Measurements from ENCODE around the gene EXT2. TPM values are rescaled to one million over a fixed set of nuclear protein-coding genes. Genes with fewer than 3 reads are reported as not detected.

Gene EXT2
- total RNA-seq, 1 experiment from 2014 or later = 120 TPM

DNA sequence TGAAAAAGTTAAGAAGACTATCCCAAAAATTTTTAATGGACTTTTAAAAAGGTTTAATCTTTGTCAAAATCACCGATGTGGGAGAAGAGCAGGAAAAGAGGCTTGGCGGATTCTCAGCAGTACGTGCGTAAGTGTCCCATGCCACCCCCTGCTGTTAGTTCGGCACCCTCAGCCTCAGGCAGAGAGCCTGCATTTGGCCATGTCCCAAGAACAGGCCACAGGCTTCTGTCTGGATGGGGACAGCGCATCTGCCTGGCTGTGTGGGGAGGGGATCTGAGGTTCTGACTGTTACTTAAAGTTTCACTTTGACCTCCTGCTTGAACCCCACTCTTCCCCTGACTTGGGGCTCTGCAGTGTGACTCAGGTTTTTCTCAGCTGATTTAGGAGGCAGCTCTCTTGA lies 35.3 kb downstream of the EXT2 start:
- no peak for DNase-seq (ENCODE audit: low read depth)

DNA sequence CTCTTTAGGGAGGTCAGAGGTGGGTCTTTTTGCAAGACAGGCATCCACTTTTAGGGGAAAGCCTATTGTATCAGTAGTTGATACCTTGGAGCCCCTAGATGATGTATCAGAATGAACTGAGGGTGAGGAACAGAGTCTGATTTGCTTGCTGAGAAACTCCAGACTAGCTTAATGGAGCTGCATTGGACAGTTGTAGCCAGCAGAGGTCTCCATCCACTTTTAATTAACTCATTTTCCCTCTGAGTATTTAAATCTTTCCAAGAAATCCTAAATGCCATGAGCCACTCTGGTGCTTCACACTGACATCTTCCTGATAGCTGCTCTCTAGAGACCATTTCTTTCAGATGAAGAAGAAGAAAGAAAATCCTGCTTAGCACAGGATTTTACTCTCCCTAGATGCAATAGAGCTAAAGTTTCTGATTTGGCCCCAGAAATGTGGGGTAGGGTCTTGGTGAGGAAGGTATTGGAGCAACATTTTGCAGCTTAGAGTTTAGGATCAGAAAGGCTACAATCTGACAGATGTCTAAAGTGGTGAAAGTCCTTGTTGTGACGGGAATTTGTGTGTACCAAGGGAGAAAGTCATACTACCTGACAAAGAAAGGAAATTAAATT lies 38.0 kb downstream of the EXT2 start:
- peak; percentile 26 for DNase-seq (ENCODE audit: low read depth)

- no peak for DNase-seq (ENCODE audit: low read depth)
Observed at GRCh38 chr11:44134625-44135024, 39.1 kb downstream of the EXT2 start.

DNA sequence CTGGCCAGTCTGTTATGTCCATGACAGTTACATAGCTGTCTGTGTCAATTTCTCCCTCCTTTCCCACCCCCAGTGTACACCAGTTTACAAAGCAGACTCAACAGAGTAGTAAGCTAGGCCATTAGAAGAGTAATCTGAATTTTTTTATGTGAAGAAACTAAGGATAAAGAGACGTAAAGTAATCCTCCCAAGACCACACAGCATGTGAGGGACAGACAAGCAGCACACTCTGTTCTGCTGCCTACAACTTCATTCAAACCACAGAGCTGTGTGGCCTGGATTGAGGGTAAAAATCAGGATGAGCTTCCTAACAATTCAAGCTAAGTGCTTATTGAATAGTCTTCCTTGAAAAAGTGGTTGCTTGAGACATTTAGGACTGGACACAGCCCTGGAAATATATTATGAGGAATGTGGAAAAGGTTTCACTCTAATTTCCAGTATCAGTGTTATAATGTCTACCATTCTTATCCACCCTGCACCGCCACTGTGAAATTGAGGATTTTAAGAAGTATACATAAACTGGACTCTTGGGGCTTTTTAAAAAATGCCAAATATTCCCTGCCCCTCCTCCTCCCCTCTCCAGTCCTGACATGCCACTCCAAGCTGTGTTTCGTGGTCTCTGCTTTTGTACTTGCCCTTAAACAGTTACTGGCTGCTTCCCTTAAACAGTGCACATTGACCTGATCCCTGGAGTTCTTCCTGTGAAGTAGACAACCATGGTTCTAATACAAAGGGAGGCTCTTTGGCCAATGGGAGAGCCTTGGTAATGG lies 40.9 kb downstream of the EXT2 start:
- no peak for DNase-seq (ENCODE audit: low read depth)

DNA sequence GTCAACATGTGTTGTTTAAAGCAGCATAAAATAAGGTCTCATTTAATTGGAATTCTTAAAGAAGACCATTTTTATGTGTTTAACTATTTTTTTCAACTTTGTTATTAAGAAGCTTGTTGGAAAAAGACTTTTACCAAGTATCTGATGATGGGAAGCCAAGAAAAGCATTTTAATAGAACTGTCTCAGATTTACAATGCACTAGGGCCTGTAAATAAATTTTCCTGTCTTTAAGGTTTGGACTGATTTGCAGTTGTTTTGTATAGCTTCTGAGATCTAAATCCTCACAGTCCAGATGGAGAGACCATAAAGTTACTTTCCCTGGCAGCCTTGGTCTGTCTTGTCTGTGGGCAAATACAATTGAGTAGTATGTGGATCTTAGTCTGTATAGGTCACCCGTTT lies 41.6 kb downstream of the EXT2 start:
- DNase-seq (ENCODE audit: low read depth) = no peak

GRCh38 chr11:44138286-44138685 lies 42.8 kb downstream of the EXT2 start:
- DNase-seq (ENCODE audit: low read depth) = no peak

- DNase-seq (ENCODE audit: low read depth) = no peak
Observed at GRCh38 chr11:44138980-44139379, 43.5 kb downstream of the EXT2 start.

- DNase-seq (ENCODE audit: low read depth) = no peak
Observed at GRCh38 chr11:44139565-44140330, 44.3 kb downstream of the EXT2 start.

GRCh38 chr11:44140372-44140771 lies 44.9 kb downstream of the EXT2 start:
- DNase-seq (ENCODE audit: low read depth) = no peak

GRCh38 chr11:44140805-44141204 lies 45.3 kb downstream of the EXT2 start:
- DNase-seq (ENCODE audit: low read depth) = no peak

DNA sequence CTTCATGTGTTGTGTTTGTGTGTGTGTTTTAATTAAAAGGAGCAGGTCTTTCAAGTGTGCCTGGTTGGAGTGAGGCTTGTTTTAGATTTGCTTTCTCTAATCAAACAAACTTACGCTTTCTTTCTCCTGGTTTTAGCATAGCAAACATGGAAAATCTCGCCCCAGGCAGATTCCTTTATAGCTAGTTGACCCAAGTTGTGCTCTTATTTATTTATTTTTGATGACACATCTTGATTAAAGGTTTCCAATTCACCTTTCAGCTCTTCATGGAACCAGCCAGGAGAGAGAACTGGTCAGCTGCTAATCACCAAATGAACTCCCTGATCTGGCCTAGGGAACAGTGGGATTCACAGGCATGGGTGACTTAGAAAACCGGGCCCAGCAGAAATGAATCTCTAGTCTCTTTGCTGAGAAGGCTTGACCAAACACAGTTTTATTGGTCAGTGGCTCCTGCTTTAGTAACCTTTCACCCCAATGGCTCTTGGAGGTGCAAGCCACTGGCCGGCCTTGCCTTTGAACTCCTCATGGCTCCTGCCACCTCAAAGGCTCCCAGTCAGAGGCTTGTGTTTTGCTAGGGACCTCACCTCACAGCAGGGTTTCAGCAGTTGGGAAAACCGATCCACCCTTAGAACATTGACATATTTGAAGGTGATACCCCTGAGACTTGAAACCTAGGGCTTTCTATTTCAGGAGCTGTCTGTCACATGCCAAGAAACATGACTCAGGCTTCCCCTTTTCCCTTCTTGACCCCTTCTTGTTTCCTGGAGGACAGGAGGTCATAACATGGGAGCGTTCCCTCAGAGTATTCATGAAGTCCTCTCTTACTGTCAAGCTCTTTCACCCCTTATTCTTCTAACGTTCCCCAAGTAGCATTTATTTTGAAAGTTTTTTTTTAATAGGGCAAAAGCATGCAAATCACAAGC lies 48.8 kb downstream of the EXT2 start:
- peak; percentile 1 for DNase-seq (ENCODE audit: low read depth)

GRCh38 chr11:44145011-44145775 lies 49.7 kb downstream of the EXT2 start:
- no peak for DNase-seq (ENCODE audit: low read depth)

- no peak for DNase-seq (ENCODE audit: low read depth)
Observed at GRCh38 chr11:44146931-44147330, 51.5 kb downstream of the EXT2 start.

- no peak for DNase-seq (ENCODE audit: low read depth)
Observed at GRCh38 chr11:44147751-44148150, 52.3 kb downstream of the EXT2 start.

DNA sequence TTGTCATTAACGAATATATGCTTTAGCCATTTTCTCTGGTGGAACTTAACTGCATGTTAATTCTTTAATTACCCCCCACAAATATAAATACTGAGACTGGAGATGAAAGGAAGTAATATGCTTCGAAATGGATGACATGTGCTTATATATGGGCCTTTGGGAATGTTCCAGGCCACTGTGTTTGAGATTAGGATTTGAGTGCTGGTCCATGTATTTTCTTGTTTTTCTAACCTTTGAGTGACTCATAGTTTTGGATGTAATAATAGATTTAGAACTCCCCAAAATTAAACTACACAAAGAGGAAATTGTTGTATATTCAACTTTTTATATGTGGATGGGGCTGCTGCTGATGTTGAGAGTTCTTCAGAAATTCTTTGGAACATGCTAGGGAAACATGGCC lies 54.2 kb downstream of the EXT2 start:
- no peak for DNase-seq (ENCODE audit: low read depth)

GRCh38 chr11:44150401-44150800 lies 54.9 kb downstream of the EXT2 start:
- no peak for DNase-seq (ENCODE audit: low read depth)

DNA sequence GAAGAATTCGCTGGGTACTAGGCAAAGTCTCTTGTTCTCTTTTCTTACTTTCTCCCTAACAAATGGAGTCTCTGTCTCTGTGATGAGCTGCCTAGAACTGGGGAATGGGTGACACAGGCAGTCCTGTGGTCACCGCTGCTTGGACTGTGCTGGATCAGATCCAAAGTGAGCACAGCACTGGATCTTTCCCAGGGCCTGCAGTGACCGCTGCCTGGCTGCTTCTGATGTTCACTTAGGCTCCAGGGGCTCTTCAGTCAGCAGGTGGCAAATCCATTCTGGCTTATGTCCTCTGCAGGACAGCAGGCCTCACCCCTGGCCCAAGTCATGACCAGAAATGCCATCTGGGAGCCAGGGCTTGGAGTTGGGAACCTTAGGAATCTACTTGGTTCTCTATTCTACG lies 61.5 kb downstream of the EXT2 start:
- no peak for DNase-seq (ENCODE audit: low read depth)

DNA sequence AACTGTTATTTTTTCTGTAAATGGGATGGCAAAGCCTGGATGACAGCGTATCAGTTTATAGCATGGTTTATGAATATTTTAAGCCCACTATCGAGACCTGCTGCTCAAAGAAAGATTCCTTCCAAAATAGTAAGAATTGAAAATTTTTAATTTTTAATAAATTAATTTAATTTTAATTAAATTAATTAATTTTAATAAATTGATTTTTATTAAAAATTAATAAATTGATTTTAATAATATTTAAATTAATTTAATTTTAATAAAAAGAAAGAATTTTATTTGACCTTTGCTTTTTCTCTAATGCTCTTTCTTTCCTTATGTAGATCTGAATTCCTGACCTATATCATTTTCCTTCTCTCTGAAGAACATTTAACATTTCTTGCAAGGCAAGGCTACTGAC lies 62.9 kb downstream of the EXT2 start:
- no peak for DNase-seq (ENCODE audit: low read depth)

- no peak for DNase-seq (ENCODE audit: low read depth)
Observed at GRCh38 chr11:44159848-44160721, 64.6 kb downstream of the EXT2 start.

DNA sequence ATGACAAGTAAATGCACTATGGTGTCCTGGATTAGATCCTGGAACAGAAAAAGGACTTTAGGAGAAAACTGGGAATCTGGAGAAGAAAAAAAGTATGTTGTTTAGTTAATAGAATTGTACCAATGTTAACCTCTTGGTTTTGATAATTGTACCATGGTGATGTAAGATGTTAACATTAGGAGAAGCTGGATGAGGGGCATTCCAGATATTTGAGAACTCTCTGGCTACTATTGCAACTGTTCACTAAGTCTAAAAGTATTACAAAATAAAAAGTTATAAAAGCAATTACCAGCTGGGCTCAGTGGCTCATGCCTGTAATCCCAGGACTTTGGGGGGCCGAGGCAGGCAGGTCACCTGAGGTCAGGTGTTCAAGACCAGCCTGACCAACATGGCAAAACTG lies 66.5 kb downstream of the EXT2 start:
- DNase-seq (ENCODE audit: low read depth) = no peak
